ENCODE results near the gene NOS1AP.
"Not testable (repeated sequence)": the region's sequence is repeated elsewhere in the genome, so short reads cannot be mapped to it uniquely, and the experiment has no call there.

The NOS1AP gene

DNA sequence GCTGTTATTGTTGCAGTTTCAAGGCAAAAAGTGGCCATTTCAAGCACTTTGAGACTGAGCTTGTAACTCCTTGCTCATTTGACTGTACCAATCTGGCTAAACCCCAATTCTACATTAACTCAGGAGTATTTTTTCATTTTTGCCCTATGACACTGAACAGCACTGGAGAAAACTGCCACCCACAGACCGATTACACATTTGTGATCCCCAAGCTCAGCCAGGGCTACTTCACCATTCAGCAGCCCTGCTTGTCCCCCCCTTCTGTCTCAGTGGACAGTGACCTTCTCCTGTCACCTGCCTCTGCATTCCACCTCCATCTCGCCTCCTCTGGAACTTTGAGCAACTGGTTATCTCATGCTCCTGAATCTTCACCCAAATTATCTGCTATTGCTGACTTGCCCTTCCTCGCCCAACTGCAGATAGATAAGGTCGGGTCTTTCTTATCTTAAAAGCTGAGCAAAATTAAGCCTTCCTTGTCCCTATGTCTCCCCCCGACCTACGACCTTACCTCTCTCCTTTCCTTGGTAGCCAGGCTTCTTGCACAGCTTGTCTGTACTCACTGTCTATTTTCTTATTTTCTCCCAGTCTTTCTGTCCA is 281.9 kb downstream of the NOS1AP start:
- no peak for DNase-seq

GRCh38 chr1:162351874-162352273 is 282.4 kb downstream of the NOS1AP start:
- DNase-seq = not testable (repeated sequence)

DNA sequence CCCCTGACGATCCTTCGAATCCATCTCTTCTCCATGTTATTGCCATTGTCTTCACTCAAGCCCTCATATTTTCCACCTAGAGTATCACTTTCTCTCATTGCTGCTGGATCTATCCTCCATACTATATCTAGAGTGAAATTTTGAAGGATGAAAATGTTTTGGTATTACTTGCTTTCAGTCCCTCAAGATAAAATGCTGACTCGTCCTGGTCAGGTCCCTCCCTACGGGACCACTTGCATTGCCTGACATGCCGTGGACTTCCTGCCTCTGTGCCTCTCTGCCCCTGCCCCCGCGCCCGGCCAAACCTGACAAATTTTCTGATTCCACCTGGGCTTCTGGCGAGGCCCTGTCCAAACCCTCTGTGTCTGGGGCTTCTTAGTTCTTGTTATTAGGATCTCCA is 283.6 kb downstream of the NOS1AP start:
- no peak for DNase-seq

DNA sequence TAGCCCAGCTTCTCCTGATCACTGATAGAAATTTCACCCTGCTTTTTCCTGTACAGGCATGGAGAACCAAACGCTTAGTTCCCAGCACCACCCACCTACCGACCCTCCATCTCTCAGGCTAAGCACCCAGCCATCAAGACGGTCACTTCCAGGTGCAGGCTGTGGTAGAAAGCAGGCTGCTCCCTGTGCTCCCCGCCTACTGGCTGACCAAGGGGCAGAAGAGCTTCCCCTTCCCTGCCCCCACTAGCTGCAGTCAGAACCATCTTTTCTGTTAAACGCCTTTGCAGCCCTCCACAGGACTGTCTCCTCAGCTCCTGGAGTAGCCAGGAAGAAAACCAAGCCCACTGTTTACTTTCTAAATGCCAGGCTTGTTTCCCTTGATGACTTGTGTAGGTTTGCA is 284.2 kb downstream of the NOS1AP start:
- DNase-seq = no peak

- no peak for DNase-seq
Measured at GRCh38 chr1:162357681-162358266, 288.3 kb downstream of the NOS1AP start.

DNA sequence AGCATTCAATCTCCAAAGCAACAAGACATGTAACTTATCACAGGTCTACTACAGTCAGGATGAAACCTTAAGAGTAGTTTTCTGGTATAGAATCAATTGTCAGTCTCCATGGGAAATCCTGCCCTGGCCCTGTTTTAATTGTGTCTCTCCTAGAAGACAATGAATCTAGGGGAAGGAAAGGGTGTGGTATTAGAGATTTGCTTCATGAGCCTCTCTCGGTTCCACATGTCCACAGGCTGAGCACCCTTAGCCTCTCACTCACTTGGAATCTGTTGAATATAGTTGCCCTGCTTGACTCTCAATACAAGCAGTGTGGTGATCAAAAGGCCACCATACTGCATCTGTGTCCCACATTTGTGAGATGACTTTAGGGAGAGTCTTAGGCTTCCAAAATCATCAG is 289.4 kb downstream of the NOS1AP start:
- no peak for DNase-seq

GRCh38 chr1:162359523-162360236 is 290.2 kb downstream of the NOS1AP start:
- DNase-seq = no peak

- DNase-seq = no peak
Measured at GRCh38 chr1:162360237-162360873, 290.9 kb downstream of the NOS1AP start.

- DNase-seq = no peak
Measured at GRCh38 chr1:162360874-162361260, 291.4 kb downstream of the NOS1AP start.

DNA sequence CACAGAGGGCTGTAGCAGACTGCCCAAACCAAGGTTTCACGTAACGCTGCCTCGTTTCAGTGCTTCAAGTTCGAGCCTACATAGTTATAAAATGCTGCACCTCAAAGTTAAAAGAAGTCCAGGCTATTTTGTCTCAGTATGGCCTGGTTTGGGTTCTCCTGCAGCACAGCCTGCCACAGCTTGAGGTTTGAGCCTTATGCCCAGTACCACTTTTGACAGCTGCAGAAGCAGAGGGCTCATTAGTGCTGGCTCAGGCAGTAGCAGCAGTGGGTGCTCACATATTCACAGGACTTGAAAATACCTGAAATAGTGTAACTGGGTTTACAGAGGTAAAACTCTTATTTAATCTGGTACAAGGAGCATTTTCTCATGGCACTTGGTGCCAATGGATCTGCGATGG is 291.9 kb downstream of the NOS1AP start:
- no peak for DNase-seq

DNA sequence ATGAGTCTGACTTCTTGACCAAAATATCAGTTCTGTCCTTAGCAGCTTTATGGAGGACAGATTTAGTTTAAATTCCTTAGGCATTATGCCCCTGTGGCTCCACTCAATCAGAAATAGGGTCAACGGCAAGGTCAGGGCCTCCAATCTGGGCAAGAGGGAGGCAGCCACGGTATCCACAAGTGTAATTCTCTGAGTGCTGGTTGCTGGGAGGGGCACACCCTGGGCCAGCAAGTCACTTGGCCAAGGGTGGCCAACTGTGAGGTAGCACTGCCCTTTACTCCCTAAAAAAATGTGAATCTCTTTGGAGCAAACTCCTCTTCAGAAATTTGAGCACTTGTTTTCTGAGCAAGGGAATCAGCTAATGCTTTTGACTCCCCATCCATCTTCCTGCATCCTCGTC is 294.3 kb downstream of the NOS1AP start:
- no peak for DNase-seq

DNA sequence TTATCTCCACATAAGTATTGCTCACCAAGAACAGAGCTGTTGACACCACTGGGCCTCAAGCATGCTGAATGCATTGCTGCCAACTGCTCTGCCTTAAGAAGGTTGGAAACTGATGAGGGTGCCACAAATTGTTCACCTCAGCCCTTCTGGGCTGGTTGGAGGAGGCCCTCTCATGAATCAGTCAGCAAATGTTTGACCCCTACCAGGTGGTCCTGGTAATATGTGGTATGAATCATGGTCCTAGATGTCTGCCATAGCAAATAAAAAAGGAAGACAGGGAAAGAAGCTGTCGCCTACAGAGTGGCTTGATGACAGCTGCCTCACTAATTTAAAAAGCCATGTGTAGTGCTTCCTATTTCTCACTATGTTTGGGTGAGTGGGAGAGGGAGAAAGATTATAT is 295.0 kb downstream of the NOS1AP start:
- DNase-seq = no peak

GRCh38 chr1:162365284-162366020 is 296.0 kb downstream of the NOS1AP start:
- DNase-seq = no peak

DNA sequence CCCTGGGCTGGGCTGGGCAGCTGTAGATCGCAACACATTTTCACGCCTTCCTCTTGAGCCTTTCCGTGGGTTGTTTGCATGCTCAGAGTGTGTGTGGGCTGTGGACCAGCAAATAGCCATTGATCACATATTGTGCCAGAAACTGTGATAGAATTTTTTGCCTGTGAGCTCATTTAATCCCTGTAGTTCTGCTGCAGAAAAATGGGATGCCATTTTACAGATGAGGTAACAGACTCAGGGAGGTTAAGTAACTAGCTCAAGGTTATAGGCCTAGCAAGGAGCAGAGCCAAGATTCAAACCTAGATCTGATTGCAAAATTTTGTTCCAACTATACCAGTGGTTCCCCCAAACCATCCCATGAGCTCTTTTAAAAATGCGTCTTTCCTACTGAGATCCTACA is 296.7 kb downstream of the NOS1AP start:
- no peak for DNase-seq

- DNase-seq = no peak
Measured at GRCh38 chr1:162366671-162367070, 297.2 kb downstream of the NOS1AP start.

DNA sequence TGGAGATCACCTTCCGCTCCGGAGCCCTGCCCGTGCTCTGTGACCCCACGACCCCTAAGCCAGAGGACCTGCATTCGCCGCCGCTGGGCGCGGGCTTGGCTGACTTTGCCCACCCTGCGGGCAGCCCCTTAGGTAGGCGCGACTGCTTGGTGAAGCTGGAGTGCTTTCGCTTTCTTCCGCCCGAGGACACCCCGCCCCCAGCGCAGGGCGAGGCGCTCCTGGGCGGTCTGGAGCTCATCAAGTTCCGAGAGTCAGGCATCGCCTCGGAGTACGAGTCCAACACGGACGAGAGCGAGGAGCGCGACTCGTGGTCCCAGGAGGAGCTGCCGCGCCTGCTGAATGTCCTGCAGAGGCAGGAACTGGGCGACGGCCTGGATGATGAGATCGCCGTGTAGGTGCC is 297.6 kb downstream of the NOS1AP start:
- DNase-seq = no peak

GRCh38 chr1:162367772-162368171 is 298.3 kb downstream of the NOS1AP start:
- no peak for DNase-seq

- DNase-seq = no peak
Measured at GRCh38 chr1:162368451-162368850, 299.0 kb downstream of the NOS1AP start.

DNA sequence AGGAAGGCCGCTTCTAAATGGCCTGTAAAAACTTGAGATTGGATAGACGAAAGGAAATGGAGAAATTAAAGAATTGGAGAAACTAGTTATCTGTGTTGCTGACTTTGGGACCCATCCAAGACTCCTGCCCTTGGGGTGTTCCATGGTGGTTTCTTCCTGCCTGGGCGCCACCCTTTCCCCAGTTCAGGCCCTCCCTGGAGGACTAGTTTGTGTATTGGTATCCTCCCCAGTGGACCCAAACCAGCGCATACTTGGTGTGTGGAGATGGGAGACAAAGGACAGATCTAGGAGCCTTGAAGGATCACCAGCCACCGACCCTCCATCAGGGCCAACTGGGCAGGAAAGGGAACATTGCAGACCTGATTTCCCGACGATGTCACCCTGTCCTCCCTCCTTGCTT is 300.1 kb downstream of the NOS1AP start:
- DNase-seq = no peak

DNA sequence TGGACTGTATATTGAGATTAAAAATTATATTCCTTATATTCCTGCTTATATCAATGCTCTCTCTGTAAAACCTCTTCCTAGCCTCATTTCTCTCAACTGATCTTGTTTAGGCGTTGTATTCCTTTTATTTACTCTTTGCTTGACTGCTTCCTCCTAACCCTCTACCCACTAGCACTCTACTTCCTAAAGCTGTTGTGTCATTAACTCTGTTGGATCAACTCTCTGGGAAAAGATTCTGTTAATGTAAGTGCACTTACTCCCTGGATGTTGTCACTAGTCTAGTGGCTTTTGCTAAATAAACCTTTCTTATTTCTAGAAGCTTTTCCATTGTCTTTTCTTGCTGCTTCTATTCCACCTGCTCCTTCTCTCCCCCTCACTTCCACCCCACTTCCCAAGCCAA is 300.7 kb downstream of the NOS1AP start:
- DNase-seq = no peak

- DNase-seq = no peak
Measured at GRCh38 chr1:162370721-162371120, 301.2 kb downstream of the NOS1AP start.

- DNase-seq = no peak
Measured at GRCh38 chr1:162371611-162372010, 302.1 kb downstream of the NOS1AP start.

All from activated CD8-positive, alpha-beta memory T cell treated with anti-CD3 and anti-CD28 coated beads for 24 hours (primary cell).